Duodenal mucosa (tissue), 2 donors: ENCODE results near the gene SERHL2.
"Not testable (repeated sequence)": the region's sequence is repeated elsewhere in the genome, so short reads cannot be mapped to it uniquely, and the experiment has no call there.

Source experiments
- H3K27ac ChIP-seq: one replicate; pipeline ENCODE4 v1.7.0; 2013; ENCODE audit warnings: low read depth, low read length
- H3K27me3 ChIP-seq, 2 donors: one replicate each; pipeline ENCODE4 v1.7.0; 2013; ENCODE audit warnings: low read length in 2 of 2, control low read depth in 1 of 2; ENCODE audit not compliant: insufficient read depth in 2 of 2, control insufficient read depth in 1 of 2
- H3K36me3 ChIP-seq, 2 donors: one replicate each; pipeline ENCODE4 v1.7.0; 2013; ENCODE audit warnings: low read length in 2 of 2, control low read depth in 1 of 2; ENCODE audit not compliant: insufficient read depth in 2 of 2, control insufficient read depth in 1 of 2
- H3K4me1 ChIP-seq, 2 donors: one replicate each; pipeline ENCODE4 v1.7.0; 2013; ENCODE audit warnings: low read length in 2 of 2, control low read depth in 1 of 2; ENCODE audit not compliant: insufficient read depth in 2 of 2, control insufficient read depth in 1 of 2
- H3K4me3 ChIP-seq, 2 donors: one replicate each; pipeline ENCODE4 v1.7.0; 2013; ENCODE audit warnings: low read length in 2 of 2, low read depth in 1 of 2
- H3K9ac ChIP-seq, 2 donors: one replicate each; pipeline ENCODE4 v1.7.0; 2013; ENCODE audit warnings: low read length in 2 of 2, low read depth in 1 of 2
- H3K9me3 ChIP-seq, 2 donors: one replicate each; pipeline ENCODE4 v1.7.0; 2013; ENCODE audit warnings: low read length in 2 of 2, control low read depth in 1 of 2; ENCODE audit not compliant: control insufficient read depth in 1 of 2

SERHL2 gene

GRCh38 chr22:42615092-42615859 is 61.5 kb downstream of the SERHL2 start:
- H3K4me1 ChIP-seq: peaks cover 36 to 44% of the 10 kb centered on the region in 2 donors

DNA sequence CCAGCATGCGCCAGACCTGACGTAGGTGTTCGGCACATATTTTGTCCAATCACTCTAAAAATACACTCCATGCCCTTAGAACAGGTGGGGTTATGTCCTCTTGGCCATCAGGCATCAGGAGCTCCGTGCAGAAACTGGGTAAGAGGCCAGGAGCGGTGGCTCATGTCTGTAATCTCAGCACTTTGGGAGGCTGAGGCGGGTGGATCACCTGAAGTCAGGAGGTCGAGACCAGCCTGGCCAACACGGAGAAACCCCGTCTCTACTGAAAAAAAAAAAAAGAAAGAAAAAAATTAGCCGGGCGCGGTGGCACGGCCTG is 62.1 kb downstream of the SERHL2 start:
- peaks cover 12 to 26% of the 10 kb centered on the region in 2 donors for H3K36me3 ChIP-seq
- peaks cover 30 to 39% of the 10 kb centered on the region in 2 donors for H3K4me1 ChIP-seq
- H3K4me3 ChIP-seq: peak overlapping the region; percentile 56 to 88

More at GRCh38 chr22:42615092-42615859, 61.5 kb downstream of the SERHL2 start:
- peak overlapping the region; percentile 92 for H3K27ac ChIP-seq
- H3K9me3 ChIP-seq: no peaks in the 10 kb centered on the region
- peak overlapping the region; percentile 85 to 94 for H3K9ac ChIP-seq
- peak overlapping the region; percentile 56 to 88 for H3K4me3 ChIP-seq
- no peaks in the 10 kb centered on the region for H3K27me3 ChIP-seq
- H3K36me3 ChIP-seq: peaks cover 12 to 24% of the 10 kb centered on the region in 2 donors

GRCh38 chr22:42617155-42617983 is 63.6 kb downstream of the SERHL2 start:
- no peak overlapping the region for H3K9ac ChIP-seq
- H3K9me3 ChIP-seq: no peaks in the 10 kb centered on the region
- no peak overlapping the region for H3K4me3 ChIP-seq
- H3K27me3 ChIP-seq: no peaks in the 10 kb centered on the region
- H3K4me1 ChIP-seq: peaks cover 23 to 32% of the 10 kb centered on the region in 2 donors
- peak overlapping the region; percentile 0 for H3K27ac ChIP-seq
- peaks cover 8 to 27% of the 10 kb centered on the region in 2 donors for H3K36me3 ChIP-seq

More for the DNA sequence above, 62.1 kb downstream of the SERHL2 start:
- H3K9me3 ChIP-seq, H3K27me3 ChIP-seq: not testable (repeated sequence)
- Histone ChIP-seq H3K27ac (peak overlapping the region; percentile 92), H3K9ac (peak overlapping the region; percentile 85 to 94)

GRCh38 chr22:42619261-42620063 is 65.7 kb downstream of the SERHL2 start:
- Histone ChIP-seq H3K4me1 (peaks cover 24 to 30% of the 10 kb centered on the region in 2 donors), H3K9me3 (no peaks in the 10 kb centered on the region), H3K36me3 (peaks cover 8 to 46% of the 10 kb centered on the region in 2 donors), H3K27me3 (no peaks in the 10 kb centered on the region), H3K27ac (no peak overlapping the region), H3K9ac (no peak overlapping the region), H3K4me3 (no peak overlapping the region)

DNA sequence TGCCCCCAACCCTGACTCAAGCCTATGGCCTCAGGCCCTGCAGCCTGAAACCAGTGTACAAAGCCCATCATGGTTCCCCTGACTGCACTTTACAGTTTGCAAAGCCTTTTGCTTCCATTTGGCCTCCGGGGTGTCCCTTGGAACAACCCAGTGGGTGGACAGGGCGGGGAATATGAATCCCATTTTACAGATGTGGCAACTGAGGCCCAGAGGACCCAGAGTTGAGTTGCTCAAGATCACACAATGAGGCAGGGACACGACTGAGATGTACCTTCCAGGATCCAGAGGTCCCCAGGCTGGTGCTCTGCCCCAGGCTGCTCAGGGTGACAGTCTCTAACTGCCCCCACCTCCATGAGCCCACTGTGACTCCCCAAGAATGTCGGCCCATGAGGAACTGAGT is 66.3 kb downstream of the SERHL2 start:
- Histone ChIP-seq H3K4me3 (no peak overlapping the region), H3K36me3 (peaks cover 8 to 51% of the 10 kb centered on the region in 2 donors), H3K27ac (no peak overlapping the region), H3K27me3 (no peaks in the 10 kb centered on the region), H3K9me3 (no peaks in the 10 kb centered on the region), H3K4me1 (peaks cover 28 to 30% of the 10 kb centered on the region in 2 donors), H3K9ac (no peak overlapping the region)

DNA sequence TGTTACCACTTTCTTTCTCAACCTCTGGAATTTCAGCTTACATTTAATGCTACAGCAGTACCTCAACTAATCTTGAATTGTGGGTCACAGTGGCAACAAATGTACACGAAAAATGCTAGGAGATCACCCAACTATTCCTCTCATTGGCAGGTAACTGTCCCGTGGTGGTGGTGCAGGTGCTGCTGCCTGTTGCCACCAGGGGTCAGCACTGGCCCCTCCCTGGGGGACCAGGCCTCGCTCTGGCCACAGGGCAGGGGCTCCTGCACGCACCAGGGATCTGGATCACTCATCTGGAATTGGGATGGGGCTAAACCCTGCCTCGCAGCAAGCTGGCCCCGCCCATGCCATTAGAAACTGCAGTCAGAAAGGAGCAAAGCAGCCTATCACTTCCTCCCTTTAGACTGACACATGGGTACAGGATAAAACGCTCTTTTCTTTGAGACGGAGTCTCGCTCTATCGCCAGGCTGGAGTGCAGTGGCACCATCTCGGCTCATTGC is 67.8 kb downstream of the SERHL2 start:
- Histone ChIP-seq H3K4me3 (no peak overlapping the region), H3K4me1 (peaks cover 21 to 23% of the 10 kb centered on the region in 2 donors), H3K27ac (no peak overlapping the region), H3K36me3 (peaks cover 16 to 61% of the 10 kb centered on the region in 2 donors), H3K9me3 (no peaks in the 10 kb centered on the region), H3K9ac (no peak overlapping the region), H3K27me3 (no peaks in the 10 kb centered on the region)

DNA sequence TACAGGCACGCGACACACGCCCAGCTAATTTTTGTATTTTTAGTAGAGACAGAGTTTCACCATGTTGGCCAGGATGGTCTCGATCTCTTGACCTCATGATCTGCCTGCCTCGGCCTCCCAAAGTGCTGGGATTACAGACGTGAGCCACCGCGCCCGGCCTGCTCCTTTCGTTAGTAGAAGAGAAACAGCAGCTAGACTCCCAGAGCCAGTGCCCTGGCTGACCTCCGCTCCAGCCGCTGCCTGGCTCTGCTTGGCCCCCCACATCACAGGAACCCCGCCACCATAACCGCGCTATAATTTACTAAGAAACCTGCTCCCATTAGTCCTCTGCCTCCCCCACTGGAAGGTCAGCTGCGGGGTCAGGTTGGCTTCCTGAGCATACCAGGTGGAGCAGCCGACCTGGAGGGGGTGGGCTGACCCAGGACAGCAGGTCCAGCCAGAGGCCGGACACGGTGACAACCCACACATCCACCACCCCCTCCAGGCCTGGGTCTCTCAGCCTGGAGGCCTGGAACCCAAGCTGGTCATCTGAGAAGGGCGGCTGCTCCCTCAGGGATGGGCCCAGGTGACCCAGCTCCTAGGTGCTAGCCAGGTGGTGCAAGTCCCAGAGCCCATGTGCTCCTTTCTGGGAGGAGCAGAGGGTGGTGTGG is 68.4 kb downstream of the SERHL2 start:
- Histone ChIP-seq H3K27ac (no peak overlapping the region), H3K36me3 (peaks cover 19 to 67% of the 10 kb centered on the region in 2 donors), H3K4me1 (peaks cover 20 to 21% of the 10 kb centered on the region in 2 donors)

GRCh38 chr22:42623301-42623751 is 69.6 kb downstream of the SERHL2 start:
- no peak overlapping the region for H3K4me3 ChIP-seq
- peaks cover 30 to 79% of the 10 kb centered on the region in 2 donors for H3K36me3 ChIP-seq
- peaks cover 15 to 21% of the 10 kb centered on the region in 2 donors for H3K4me1 ChIP-seq
- H3K27me3 ChIP-seq: no peaks in the 10 kb centered on the region
- H3K27ac ChIP-seq: no peak overlapping the region
- H3K9me3 ChIP-seq: no peaks in the 10 kb centered on the region
- peak overlapping the region in 1 of 2 donors; percentile 12 for H3K9ac ChIP-seq

More for the DNA sequence above, 68.4 kb downstream of the SERHL2 start:
- H3K4me3 ChIP-seq: no peak overlapping the region
- no peak overlapping the region for H3K9ac ChIP-seq
- H3K27me3 ChIP-seq: no peaks in the 10 kb centered on the region
- no peaks in the 10 kb centered on the region for H3K9me3 ChIP-seq
